ENCODE results near the gene C6orf15. TPM values are rescaled to one million over a fixed set of nuclear protein-coding genes. Genes with fewer than 3 reads are reported as not detected.

C6orf15 gene
- total and polyA plus RNA-seq, 4 donors = not detected

- no peak overlapping the region for H3K9ac ChIP-seq (ENCODE audit: low read depth in 1 of 2, low read length in 2 of 2)
- 93% methylated on average over 6 of the region's 6 CpGs for WGBS
- no peak for DNase-seq (ENCODE audit: low spot score)
- H3K9me3 ChIP-seq (ENCODE audit: control insufficient read depth in 4 of 4, low read length in 3 of 4) = no peaks in the 10 kb centered on the region
- no peak overlapping the region for H3K4me3 ChIP-seq (ENCODE audit: low read depth in 1 of 3, low read length in 3 of 3)
- H3K27me3 ChIP-seq (ENCODE audit: control insufficient read depth in 4 of 4, insufficient read depth in 4 of 4, low read length in 3 of 4) = no peaks in the 10 kb centered on the region
- no peaks in the 10 kb centered on the region for H3K36me3 ChIP-seq (ENCODE audit: control insufficient read depth in 4 of 4, insufficient read depth in 3 of 4, low read depth in 1 of 4, low read length in 3 of 4)
- H3K4me1 ChIP-seq (ENCODE audit: control insufficient read depth in 4 of 4, insufficient read depth in 4 of 4, low read length in 3 of 4) = peaks cover 0 to 1% (median 0%) of the 10 kb centered on the region in 4 donors
- no peak overlapping the region for H3K27ac ChIP-seq (ENCODE audit: low read depth in 1 of 2, low read length in 2 of 2)
- no peak for TF ChIP-seq YY1 (IDR thresholded peaks at IDR 0.05)
- no peak for TF ChIP-seq ATF3 (IDR thresholded peaks at IDR 0.05)
- TF ChIP-seq HNF4A (conservative IDR thresholded peaks at IDR 0.05) = no peak
- TF ChIP-seq MAX (IDR thresholded peaks at IDR 0.05) = no peak
- no peak for TF ChIP-seq EGR1 (IDR thresholded peaks at IDR 0.05; ENCODE audit: low read depth in 2 of 2)
- TF ChIP-seq RXRA (IDR thresholded peaks at IDR 0.05) = no peak
Measured at GRCh38 chr6:31090973-31091364, 21.4 kb downstream of the C6orf15 start.

GRCh38 chr6:31090275-31090972 lies 22.0 kb downstream of the C6orf15 start:
- Histone ChIP-seq H3K9ac (ENCODE audit: low read depth in 1 of 2, low read length in 2 of 2) (no peak overlapping the region), H3K36me3 (ENCODE audit: control insufficient read depth in 4 of 4, insufficient read depth in 3 of 4, low read depth in 1 of 4, low read length in 3 of 4) (no peaks in the 10 kb centered on the region), H3K27ac (ENCODE audit: low read depth in 1 of 2, low read length in 2 of 2) (no peak overlapping the region), H3K9me3 (ENCODE audit: control insufficient read depth in 4 of 4, low read length in 3 of 4) (no peaks in the 10 kb centered on the region), H3K27me3 (ENCODE audit: control insufficient read depth in 4 of 4, insufficient read depth in 4 of 4, low read length in 3 of 4) (no peaks in the 10 kb centered on the region), H3K4me1 (ENCODE audit: control insufficient read depth in 4 of 4, insufficient read depth in 4 of 4, low read length in 3 of 4) (peaks cover 0 to 1% (median 0%) of the 10 kb centered on the region in 4 donors), H3K4me3 (ENCODE audit: low read depth in 1 of 3, low read length in 3 of 3) (no peak overlapping the region)
- DNase-seq (ENCODE audit: low spot score) = no peak
- WGBS = 86% methylated on average over 3 of the region's 3 CpGs
- TF ChIP-seq GABPA (IDR thresholded peaks at IDR 0.05 in 1 of 2, conservative IDR thresholded peaks at IDR 0.05 in 1 of 2) (no peak), FOXA2 (IDR thresholded peaks at IDR 0.05) (no peak)

GRCh38 chr6:31087494-31088089 lies 24.8 kb downstream of the C6orf15 start:
- H3K9me3 ChIP-seq (ENCODE audit: control insufficient read depth in 4 of 4, low read length in 3 of 4) = no peaks in the 10 kb centered on the region
- no peak overlapping the region for H3K27ac ChIP-seq (ENCODE audit: low read depth in 1 of 2, low read length in 2 of 2)
- H3K4me1 ChIP-seq (ENCODE audit: control insufficient read depth in 4 of 4, insufficient read depth in 4 of 4, low read length in 3 of 4) = peaks cover 0 to 1% (median 0%) of the 10 kb centered on the region in 4 donors
- no peak overlapping the region for H3K9ac ChIP-seq (ENCODE audit: low read depth in 1 of 2, low read length in 2 of 2)
- peak; percentile 84 for TF ChIP-seq CTCF (IDR thresholded peaks at IDR 0.05; ENCODE audit: low read depth, low read length, missing input control)
- peak; percentile 85 to 86 for TF ChIP-seq RAD21 (IDR thresholded peaks at IDR 0.05)
- TF ChIP-seq JUND (IDR thresholded peaks at IDR 0.05) = peak in 1 of 2 donors; percentile 47
- TF ChIP-seq FOXA2 (IDR thresholded peaks at IDR 0.05) = no peak
- TF ChIP-seq HNF4A (conservative IDR thresholded peaks at IDR 0.05) = no peak
- H3K27me3 ChIP-seq (ENCODE audit: control insufficient read depth in 4 of 4, insufficient read depth in 4 of 4, low read length in 3 of 4) = no peaks in the 10 kb centered on the region
- 11% methylated on average over 14 of the region's 14 CpGs for WGBS
- H3K4me3 ChIP-seq (ENCODE audit: low read depth in 1 of 3, low read length in 3 of 3) = no peak overlapping the region
- peak; percentile 81 for DNase-seq (ENCODE audit: low spot score)
- no peaks in the 10 kb centered on the region for H3K36me3 ChIP-seq (ENCODE audit: control insufficient read depth in 4 of 4, insufficient read depth in 3 of 4, low read depth in 1 of 4, low read length in 3 of 4)
